Ramos (cell line): ENCODE measurements around the gene PDIA2.
"Not testable (repeated sequence)": the region's sequence is repeated elsewhere in the genome, so short reads cannot be mapped to it uniquely, and the experiment has no call there.

ENCODE experiments used
- in situ Hi-C: fragments of 300-500 bp; cut with MboI; formaldehyde crosslinking; loops from one replicate; pipeline ENCODE4 v1.14.3; 2022; ENCODE audit warnings: low sequenced_read_pairs; ENCODE audit not compliant: unreplicated experiment

Gene PDIA2

GRCh38 chr16:263182-263774 lies 19.7 kb upstream of the PDIA2 start:
- in situ Hi-C loops = no loop called here

- in situ Hi-C loops = no loop called here
Measured at GRCh38 chr16:263944-264343, 19.0 kb upstream of the PDIA2 start.

- in situ Hi-C loops = no loop called here
Measured at GRCh38 chr16:264440-264951, 18.5 kb upstream of the PDIA2 start.

- in situ Hi-C loops = no loop called here
Measured at GRCh38 chr16:265002-265529, 17.9 kb upstream of the PDIA2 start.

GRCh38 chr16:265711-266110 lies 17.3 kb upstream of the PDIA2 start:
- in situ Hi-C loops = no loop called here

- in situ Hi-C loops = no loop called here
Measured at GRCh38 chr16:266258-267164, 16.5 kb upstream of the PDIA2 start.

- in situ Hi-C loops = not testable (repeated sequence)
Measured at GRCh38 chr16:267562-267961, 15.4 kb upstream of the PDIA2 start.

- in situ Hi-C loops = no loop called here
Measured at GRCh38 chr16:268141-269053, 14.6 kb upstream of the PDIA2 start.

- in situ Hi-C loops = no loop called here
Measured at GRCh38 chr16:269061-269796, 13.7 kb upstream of the PDIA2 start.

- in situ Hi-C loops = no loop called here
Measured at GRCh38 chr16:270381-271255, 12.3 kb upstream of the PDIA2 start.

GRCh38 chr16:272633-273546 lies 10.1 kb upstream of the PDIA2 start:
- in situ Hi-C loops = no loop called here

GRCh38 chr16:273547-274421 lies 9.2 kb upstream of the PDIA2 start:
- in situ Hi-C loops = no loop called here

GRCh38 chr16:275041-275641 lies 7.8 kb upstream of the PDIA2 start:
- in situ Hi-C loops = no loop called here

- in situ Hi-C loops = no loop called here
Measured at GRCh38 chr16:275786-276232, 7.2 kb upstream of the PDIA2 start, which contains the start of gene RGS11. TSS of gene RGS11 (minus strand) at chr16:275944. CDS start at chr16:275911, 33 bp downstream.

- in situ Hi-C loops = no loop called here
Measured at GRCh38 chr16:276426-277077, 6.4 kb upstream of the PDIA2 start.
